NCI-H2081 treated with DMSO at 0.1 percent for 48 hours (cell line): ENCODE measurements around the gene ELOVL6.
"Not testable (repeated sequence)": the region's sequence is repeated elsewhere in the genome, so short reads cannot be mapped to it uniquely, and the experiment has no call there.

Source experiments
- DNase-seq: peaks from one replicate; lab custom pipeline; 2025; lab: John Stamatoyannopoulos, UW

Gene ELOVL6

GRCh38 chr4:110075083-110075738 lies 123.2 kb downstream of the ELOVL6 start:
- no peak for DNase-seq

- DNase-seq, result no peak
Observed at GRCh38 chr4:110074570-110074969, 123.8 kb downstream of the ELOVL6 start.

GRCh38 chr4:110073053-110073845 lies 125.2 kb downstream of the ELOVL6 start:
- no peak for DNase-seq

GRCh38 chr4:110071466-110071865 lies 126.9 kb downstream of the ELOVL6 start:
- DNase-seq, result no peak

GRCh38 chr4:110068248-110068647 lies 130.2 kb downstream of the ELOVL6 start:
- DNase-seq, result no peak

- no peak for DNase-seq
Observed at GRCh38 chr4:110064934-110065333, 133.5 kb downstream of the ELOVL6 start.

- no peak for DNase-seq
Observed at GRCh38 chr4:110064295-110064694, 134.1 kb downstream of the ELOVL6 start.

- DNase-seq, result no peak
Observed at GRCh38 chr4:110062166-110062565, 136.2 kb downstream of the ELOVL6 start.

- DNase-seq, result no peak
Observed at GRCh38 chr4:110061076-110061475, 137.3 kb downstream of the ELOVL6 start.

- DNase-seq, result no peak
Observed at GRCh38 chr4:110059556-110060191, 138.7 kb downstream of the ELOVL6 start.

- no peak for DNase-seq
Observed at GRCh38 chr4:110058677-110059076, 139.7 kb downstream of the ELOVL6 start.

GRCh38 chr4:110055158-110055768 lies 143.2 kb downstream of the ELOVL6 start:
- no peak for DNase-seq

GRCh38 chr4:110049951-110050925 lies 148.2 kb downstream of the ELOVL6 start:
- peak; percentile 1 for DNase-seq

- no peak for DNase-seq
Observed at GRCh38 chr4:110046588-110047049, 151.8 kb downstream of the ELOVL6 start.

GRCh38 chr4:110042545-110043517 lies 155.6 kb downstream of the ELOVL6 start:
- DNase-seq, result no peak

GRCh38 chr4:110041735-110042134 lies 156.7 kb downstream of the ELOVL6 start:
- DNase-seq, result no peak

GRCh38 chr4:110039164-110039563 lies 159.3 kb downstream of the ELOVL6 start:
- DNase-seq, result not testable (repeated sequence)

- DNase-seq, result no peak
Observed at GRCh38 chr4:110034026-110034393, 164.4 kb downstream of the ELOVL6 start.

GRCh38 chr4:110033355-110034025 lies 164.9 kb downstream of the ELOVL6 start:
- no peak for DNase-seq

- DNase-seq, result no peak
Observed at GRCh38 chr4:110032603-110033002, 165.8 kb downstream of the ELOVL6 start.
